NCI-H128 (cell line): ENCODE data around the gene KIAA0232.
"Not testable (repeated sequence)": the region's sequence is repeated elsewhere in the genome, so short reads cannot be mapped to it uniquely, and the experiment has no call there.

Experiments
- DNase-seq: peaks from one replicate; lab custom pipeline; 2025; ENCODE audit not compliant: unreplicated experiment; lab: John Stamatoyannopoulos, UW

Gene KIAA0232

DNA sequence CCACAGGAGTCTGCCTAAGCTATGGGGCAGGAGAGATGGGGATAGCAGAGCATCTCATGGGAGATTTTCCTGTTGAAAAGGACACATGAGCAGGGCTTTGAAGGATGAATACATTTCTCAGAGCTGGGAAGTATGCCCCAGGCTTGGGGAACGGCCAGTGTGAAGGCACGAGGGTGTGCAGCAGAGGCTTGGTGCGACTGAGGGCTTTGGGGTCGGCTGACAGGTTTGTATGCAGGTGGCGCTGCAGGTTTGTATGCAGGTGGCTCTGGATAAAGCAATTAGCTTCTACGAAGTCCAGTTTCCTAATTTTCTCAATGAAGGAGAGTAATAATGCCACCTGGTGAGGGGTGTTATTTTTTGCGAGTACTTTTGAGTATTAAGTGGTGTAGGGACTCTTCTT lies 6.8 kb upstream of the KIAA0232 start:
- DNase-seq: no peak

DNA sequence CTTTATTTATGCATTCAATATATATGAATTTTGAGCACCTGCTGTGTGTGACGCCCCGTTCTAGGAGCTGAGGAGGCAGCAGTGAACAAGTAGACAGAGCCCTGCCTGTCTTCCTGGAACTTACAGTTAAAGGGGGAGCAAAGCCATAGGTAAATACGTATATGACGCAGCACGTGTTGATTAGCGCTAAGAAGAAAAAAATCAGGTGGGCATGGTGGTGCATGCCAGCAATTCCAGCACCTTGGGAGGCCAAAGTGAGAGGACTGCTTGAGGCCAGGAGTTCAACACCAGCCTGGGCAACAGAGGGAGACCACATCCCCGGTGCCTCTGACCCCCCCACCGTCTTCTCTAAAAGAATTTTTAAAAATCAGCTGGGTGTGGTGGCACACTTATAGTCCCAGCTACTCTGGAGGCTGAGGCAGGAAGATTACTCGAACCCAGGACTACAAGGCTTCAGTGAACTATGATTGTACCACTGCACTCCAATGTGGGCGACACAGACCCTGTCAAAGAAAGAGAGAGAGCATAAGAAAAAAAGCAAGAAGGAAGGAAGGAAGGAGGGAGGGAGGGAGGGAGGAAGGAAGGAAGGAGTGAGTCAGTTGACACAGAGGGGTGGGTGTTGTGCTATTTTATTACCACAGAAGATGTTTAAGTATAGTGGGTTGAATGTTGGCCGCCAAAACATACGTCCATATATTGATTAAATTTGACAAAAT lies 5.4 kb upstream of the KIAA0232 start:
- no peak for DNase-seq

DNA sequence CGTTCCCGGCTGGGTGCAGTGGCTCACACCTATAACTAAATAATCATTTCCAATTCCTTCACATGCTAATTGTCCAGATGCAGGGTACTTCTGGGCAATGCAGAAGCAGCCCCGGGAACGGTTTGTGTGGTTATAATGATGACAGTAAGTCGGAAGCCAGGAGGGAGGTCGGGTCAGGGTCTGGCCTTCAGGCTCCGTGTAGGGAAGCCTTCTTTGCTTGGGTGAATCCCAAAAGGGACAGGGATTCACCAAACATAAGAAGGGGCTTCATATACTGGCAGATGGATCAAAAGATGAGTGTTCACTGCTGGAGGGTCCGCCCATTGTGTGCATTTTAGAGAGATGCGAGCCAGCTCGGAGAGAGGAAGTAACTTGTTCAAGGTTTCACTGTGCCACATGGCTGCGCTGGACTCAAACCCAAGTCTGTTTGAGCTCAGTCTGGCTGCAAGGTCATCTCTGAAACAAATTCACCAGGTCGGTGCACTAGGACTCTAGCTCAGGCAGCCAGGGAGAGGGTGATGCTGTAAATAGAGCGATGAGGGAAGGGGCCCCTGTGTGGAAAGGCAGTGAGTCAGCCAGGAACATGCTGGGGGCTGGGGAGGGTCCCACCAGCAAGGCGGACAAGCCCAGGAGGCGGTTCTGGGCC lies 4.8 kb upstream of the KIAA0232 start:
- DNase-seq: no peak

DNA sequence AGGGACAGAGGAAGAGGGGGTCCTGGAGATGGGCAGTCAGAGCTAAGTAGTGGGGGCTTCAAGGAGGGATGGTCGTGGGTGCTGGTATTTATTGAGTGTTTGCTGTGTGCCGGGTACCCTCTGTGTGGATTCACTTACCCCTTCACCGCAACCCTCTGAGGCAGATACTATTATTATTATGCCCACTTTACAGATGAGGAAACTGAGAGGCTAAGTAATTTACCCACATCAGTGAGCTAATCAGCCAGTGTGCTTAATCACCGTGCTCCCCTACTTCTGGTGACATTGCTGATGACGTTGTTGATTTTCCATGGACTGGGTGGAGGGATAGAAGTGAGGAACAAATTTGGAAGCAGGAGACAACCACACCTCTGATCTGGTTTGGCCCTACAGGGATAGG lies 4.1 kb upstream of the KIAA0232 start:
- DNase-seq: no peak

DNA sequence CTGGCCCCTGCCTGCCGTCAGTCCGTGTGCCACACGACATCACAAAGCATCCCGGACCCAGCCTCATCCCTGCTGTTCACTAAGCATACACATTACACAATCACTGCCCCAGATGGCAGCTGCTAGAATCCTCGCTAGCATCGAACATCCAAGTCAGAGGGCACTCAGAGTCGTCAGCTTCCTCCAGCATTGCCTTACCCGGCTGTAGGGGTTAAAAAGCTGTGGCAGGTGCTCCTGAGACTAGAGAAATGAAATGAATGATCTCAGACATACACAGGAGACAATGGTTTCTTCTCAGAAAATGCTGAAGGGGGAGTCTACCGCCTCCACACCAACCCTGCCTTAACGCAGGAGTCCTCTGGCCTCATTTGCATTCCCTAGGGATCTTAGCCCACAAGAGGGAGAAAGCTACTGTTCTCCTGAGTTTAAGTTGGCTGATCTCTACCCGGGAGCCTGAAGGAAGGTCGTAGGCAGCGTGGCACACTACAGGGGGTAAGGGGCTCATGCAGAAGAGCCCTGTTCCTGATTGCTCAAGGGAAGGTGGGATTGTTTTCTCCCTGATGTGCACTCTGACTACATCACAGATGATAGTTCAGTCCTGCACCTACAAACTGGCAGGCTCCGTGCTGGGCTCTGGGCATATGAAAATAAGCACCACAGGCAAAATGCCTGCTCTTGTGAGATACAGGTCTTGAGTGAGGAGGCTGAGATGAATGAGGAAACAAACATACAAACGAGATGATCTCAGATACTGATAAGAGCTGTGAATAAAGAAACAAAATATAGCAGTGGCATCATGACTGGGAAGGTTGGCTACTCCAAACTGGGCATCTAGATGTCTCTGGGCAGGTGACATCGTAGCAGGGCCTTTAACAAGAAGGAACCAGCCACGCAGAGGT lies 2.6 kb upstream of the KIAA0232 start:
- DNase-seq: peak; percentile 7

DNA sequence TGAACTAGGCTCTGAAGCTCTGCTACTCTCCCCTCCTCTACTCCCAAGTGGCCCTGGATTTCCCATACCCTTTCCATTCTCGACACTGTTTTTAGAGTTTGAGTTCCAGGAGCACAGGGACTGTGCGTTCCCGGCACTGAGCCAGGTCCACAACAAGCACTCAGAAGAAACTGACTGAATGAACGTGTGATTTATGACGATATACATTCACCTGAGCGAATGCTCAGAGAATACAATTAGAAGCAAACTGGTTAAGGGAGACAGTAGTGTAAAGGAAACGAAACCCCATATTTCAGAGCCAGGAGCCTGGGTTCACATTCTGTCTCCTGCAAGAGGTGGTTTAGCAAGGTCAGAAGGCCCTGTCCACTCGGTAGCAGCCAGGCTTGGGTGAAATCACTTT lies 1.4 kb upstream of the KIAA0232 start:
- no peak for DNase-seq

DNA sequence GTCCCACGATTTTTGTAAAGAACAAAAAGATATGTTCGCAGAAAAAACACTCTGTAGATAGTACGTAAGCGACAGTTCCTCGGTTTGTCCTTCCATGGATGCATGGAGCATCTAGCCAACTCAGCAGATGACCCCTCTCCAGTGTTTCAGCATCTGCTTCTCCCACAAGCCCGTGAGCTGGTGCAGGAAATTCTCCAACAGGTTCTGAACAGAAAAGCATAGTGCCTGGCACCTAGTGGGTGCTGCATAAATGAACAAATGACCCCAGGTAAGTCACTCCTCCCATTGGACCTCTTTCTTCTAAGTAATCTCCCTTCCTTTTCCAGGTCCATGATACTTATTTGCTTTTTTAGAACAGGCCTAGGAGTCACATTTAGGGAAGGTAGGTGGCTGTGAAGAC lies 966 bp upstream of the KIAA0232 start:
- no peak for DNase-seq

DNA sequence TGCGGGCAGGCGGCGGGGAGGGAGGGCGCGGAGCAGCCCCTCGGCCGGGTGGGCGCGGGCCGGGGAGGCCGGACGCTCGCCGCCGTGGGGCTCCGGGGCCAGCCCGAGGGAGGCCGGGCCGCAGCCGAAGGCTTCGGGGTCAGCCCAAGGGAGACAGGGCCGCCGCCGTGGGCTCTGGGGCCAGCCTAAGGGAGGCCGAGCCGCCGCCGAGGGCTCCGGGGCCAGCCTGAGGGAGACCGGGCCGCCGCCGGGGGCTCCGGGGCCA lies 251 bp downstream of the KIAA0232 start:
- no peak for DNase-seq

DNA sequence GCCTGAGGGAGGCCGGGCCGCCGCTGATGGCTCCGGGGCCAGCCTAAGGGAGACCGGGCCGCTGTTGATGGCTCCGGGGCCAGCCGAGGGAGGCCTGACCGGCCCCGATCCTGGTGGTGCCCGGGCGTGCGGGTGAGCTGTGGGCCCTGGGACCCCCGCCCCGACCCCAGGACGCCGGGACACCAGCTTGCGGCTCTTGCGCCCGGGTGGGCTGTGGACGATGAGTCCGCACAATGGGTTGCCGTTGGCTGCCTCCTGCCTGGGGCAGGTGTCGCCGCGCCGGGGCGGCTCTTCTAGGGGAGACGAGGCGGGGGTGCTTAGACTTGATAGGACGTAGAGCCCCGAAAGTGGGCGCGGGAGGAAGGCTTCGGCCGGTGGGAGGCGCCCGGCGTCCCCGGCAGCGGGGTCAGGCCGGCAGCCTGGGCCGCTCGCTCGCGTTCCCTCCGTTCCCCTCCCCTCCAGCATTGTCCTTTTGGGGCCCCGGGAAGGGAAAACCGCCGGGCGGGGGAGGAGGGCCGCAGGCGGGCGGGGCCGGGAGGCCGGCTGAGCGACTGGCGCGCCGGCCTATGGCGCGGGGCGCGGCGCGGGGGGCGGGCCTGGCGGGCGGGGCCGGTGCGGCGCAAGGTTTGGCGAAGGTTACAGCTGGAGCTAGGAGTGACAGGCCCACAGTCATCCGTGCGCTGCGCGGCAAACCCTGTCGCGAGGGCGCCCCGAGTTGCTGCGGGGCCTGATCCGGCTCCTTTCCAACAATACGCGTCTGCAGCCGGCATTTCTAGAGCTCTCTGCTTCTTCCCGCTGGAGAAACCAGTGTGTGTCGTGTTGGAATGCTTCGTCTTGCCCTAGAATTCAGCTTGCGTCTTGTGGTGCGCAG lies 819 bp downstream of the KIAA0232 start:
- peak; percentile 55 for DNase-seq

DNA sequence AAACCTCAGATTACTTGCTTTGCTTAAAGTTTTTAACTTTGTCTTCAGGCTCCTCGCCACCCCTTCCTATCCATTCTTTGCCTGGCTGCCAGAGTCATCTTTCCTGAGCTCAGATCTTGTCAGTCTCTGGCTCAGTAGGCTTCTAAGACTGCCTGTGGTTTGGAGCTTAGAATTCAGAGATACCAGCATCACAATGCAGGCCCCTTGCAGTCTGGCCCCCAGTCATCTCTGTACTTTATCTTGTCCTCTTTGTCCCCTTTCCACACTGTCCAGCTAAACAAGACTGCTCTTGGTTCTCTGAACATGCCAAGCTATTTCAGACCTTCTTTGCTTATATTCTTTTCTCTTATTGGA lies 3.0 kb downstream of the KIAA0232 start:
- DNase-seq: no peak

DNA sequence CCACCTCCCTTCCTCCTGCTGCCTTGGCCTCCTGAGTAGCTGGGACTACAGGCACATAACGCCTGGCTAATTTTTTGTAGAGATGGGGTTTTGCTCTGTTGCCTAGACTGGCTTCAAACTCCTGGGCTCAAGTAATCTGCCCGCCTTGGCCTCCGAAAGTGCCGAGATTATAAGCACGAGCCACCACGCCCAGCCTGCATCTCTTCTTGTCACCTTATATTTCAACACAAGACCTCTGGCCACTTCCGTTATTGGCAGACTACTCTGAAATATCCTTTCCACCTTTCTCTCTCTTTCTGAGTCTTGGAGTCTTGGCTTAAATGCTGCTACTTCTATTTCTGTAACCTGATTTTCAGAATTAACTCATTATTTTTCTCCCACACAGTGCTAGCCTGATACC lies 5.6 kb downstream of the KIAA0232 start:
- no peak for DNase-seq

DNA sequence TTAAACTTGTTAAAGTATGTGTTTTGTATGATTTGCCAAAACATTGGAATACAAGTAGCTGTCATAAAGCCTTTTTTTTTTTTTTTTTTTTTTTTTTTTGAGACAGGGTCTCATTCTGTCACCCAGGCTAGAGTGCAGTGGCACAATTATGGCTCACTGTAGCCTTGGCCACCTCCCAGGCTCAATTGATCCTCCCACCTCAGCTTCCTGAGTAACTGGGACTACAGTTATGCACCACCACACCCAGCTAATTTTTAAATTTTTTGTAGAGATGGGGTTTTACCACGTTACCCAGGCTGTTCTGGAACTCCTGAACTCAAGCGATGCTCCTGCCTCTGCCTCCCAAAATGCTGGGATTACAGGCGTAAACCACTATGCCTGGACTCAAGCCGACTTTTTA lies 8.7 kb downstream of the KIAA0232 start:
- not testable (repeated sequence) for DNase-seq

DNA sequence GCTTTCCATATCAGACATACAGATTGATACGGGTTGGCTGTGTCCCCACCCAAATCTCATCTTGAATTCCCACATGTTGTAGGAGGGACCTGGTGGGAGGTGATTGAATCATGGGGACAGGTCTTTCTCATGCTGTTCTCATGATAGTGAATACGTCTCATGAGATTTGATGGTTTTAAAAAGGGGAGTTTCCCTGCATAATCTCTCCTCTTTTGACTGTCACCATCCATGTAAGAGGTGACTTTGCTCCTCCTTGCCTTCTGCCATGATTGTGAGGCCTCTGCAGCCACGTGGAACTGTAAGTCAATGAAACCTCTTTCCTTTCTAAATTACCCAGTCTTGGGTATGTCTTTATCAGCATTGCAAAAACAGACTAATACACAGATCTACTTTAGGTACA lies 9.3 kb downstream of the KIAA0232 start:
- DNase-seq: not testable (repeated sequence)

DNA sequence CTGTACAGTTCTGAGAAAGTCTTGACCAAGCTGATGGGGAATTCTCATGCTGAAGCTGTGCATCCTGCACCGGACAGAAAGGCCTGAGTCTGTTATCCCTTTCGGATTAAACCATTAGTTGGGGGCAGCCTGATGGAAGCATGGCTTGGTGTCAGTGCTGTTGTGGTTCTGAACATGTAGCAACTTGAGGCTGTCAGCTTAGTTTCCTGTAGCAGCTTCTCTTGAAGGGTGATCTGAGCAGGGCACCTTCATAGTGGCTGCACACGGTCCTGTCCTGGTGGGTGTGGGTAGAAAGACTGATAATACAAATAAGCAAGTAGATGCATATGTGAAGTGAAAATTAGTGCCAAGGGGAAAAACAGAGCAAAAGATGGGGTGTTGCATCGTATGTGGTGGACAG lies 11.7 kb downstream of the KIAA0232 start:
- DNase-seq: no peak

DNA sequence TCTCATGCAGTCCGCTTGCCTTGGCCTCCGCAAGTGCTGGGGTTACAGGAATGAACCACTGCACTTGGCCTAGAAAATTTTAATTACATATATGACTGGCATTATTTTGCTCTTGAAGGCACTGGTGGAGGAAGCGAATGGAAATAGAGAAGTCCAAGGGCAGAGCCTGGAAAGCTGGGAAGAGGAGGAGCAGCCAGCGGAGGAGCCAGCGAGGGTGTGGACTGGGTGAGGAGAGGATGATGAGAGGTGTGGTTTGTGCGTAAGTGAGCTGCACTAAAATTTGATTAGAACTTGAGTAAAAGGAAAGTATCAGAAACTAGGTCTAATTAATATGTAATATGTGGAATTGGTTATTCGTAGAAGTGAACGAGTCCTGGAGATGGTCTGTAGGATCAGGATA lies 13.3 kb downstream of the KIAA0232 start:
- no peak for DNase-seq

DNA sequence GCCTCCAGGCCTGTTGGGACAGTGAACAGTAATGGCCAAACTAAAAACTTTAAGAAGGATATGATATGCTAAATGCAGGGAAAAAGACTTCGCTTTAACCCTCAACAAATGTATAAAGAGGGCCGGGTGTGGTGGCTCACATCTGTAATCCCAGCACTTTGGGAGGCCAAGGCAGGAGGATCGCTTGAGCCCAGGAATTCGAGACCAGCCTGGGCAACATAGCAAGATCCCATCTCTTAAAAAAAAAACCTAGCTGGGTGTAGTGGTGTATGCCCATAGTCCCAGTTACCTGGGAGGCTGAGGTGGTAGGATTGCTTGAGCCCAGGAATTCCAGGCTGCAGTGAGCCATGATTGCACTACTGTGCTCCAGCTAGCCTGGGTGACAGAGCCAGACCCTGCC lies 14.8 kb downstream of the KIAA0232 start:
- not testable (repeated sequence) for DNase-seq

DNA sequence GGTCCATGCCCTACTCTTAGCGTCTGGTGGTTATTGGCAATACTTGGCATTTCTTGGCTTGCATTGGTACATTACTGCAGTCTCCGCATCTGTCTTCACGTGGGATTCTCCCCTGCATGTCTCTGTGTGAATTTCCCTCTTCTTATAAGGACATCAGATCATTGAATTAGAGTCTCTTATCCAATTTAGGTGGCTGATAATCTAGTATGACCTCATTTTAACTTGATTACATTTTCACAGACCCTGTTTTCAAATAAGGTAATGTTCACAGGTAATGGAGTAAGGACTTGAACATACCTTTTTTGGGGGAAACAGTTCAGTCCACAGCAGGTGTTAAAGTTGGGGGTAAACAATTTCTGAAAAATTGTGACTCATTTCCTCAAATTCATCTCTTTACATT lies 16.6 kb downstream of the KIAA0232 start:
- DNase-seq: no peak

DNA sequence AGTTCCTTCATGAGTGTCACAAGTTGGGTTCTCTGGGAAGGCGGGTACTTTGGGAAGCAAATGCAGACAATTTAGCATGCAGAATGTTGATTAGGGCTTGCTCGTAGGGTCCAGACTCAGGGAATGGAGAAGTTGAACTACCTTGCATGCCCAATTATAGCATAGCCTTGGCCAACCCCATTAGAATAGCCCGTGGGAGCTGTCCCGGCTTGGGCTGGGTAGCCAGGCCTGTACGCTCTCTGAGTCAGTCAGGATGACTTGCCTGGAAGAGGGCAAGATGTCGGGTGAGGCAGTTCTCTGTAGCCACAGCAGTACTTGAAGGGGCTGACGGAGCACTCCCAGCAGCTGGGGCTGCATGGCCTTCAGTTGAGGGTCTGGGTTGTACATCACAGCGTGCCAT lies 19.5 kb downstream of the KIAA0232 start:
- DNase-seq: no peak

DNA sequence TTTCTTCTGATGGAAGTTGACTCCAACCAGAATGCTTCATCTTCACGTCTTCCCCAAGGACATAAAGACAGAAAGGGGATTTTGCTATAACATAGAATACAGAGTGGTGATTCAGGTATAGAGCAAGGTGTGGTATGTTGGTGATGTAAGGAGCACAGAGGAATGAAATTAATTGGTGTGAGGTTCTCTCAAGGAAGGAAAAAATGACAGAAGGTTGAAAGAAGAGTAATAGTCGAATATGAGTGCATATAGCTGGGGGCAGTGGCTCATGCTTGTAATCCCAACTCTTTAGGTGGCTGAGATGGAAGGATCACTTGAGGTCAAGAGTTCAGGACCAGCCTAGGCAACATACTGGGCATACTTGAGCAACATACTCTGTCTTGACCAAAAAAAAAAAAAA lies 20.1 kb downstream of the KIAA0232 start:
- DNase-seq: no peak

DNA sequence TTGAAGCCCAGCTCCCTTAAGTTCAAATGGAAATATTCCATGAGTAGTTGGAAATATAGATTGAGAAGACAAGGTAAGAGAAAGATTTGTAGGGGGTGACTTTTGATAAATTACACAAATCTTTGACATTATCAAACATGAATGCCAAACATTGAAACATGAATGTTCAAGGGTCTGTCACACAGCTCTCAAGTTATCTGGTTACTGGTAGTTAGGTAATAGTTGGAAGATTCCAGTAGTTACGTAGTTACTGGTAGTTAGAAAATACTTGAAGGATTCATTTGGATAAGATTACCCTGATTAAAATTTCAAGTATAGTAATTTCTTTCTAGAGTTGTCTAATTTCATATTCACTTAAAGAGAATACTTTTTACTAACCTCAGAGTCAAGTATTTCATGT lies 20.7 kb downstream of the KIAA0232 start:
- DNase-seq: no peak

DNA sequence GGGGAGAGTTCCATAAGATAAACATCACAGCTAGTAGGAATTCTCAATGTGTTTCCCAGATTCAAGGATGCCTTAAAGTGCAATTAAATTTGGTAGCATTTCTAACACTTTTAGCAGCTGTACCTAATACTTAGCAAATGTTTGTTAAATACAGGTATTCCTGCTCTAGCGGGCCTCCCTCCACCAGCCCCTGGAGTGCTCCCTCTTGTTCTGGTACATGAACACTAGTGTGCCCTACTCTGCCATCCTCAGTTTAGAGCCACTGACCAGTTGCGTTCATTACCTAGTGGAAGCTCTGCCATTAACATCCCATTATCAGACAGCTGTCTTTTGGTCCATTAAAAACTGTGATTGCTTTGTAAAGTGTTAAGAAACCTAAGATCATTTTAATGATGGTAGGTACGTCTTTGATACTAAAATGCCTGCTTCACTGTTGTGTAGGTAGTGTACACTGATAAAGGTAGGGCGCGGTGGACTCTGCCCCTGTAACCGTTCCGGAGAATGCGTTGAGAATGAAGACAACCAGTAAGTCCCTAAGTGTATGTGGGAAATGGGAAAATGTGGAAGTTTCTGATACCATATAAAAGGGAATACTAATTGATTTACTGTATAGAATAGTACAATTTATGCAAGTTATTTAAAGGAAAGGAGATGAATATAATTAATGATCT lies 21.7 kb downstream of the KIAA0232 start:
- no peak for DNase-seq
